HG02973 (cell line): Measurements from ENCODE around the gene ZNF687.

Source experiments
- ATAC-seq: cut with Tn5 transposase; IDR thresholded peaks from one replicate; pipeline ENCODE4 v1.9.1; 2021; ENCODE audit warnings: moderate library complexity; ENCODE audit not compliant: unreplicated experiment

The ZNF687 gene

GRCh38 chr1:151281225-151281968, 702 bp upstream of the ZNF687 start:
- peak; percentile 31 for ATAC-seq

- ATAC-seq = no peak
These were observed 1.0 kb downstream of the ZNF687 start for GRCh38 chr1:151282883-151283725.

- ATAC-seq = no peak
These were observed 2.0 kb downstream of the ZNF687 start for GRCh38 chr1:151284013-151284577.

GRCh38 chr1:151286619-151287340, 4.7 kb downstream of the ZNF687 start:
- ATAC-seq = no peak

- ATAC-seq = no peak
These were observed 5.2 kb downstream of the ZNF687 start for GRCh38 chr1:151287341-151287699.

GRCh38 chr1:151287767-151288500, 5.8 kb downstream of the ZNF687 start:
- ATAC-seq = no peak

- no peak for ATAC-seq
These were observed 6.4 kb downstream of the ZNF687 start for GRCh38 chr1:151288502-151288901.

- ATAC-seq = no peak
These were observed 7.2 kb downstream of the ZNF687 start for GRCh38 chr1:151289080-151289935.

GRCh38 chr1:151289991-151290708, 8.1 kb downstream of the ZNF687 start:
- no peak for ATAC-seq

- ATAC-seq = no peak
These were observed 8.7 kb downstream of the ZNF687 start for GRCh38 chr1:151290709-151291303.

GRCh38 chr1:151292207-151293030, 10.3 kb downstream of the ZNF687 start:
- ATAC-seq = no peak

- no peak for ATAC-seq
These were observed 11.0 kb downstream of the ZNF687 start for GRCh38 chr1:151293093-151293492.

- ATAC-seq = no peak
These were observed 12.8 kb downstream of the ZNF687 start for GRCh38 chr1:151294742-151295462.

GRCh38 chr1:151309811-151310323, 27.8 kb downstream of the ZNF687 start:
- ATAC-seq = no peak

- no peak for ATAC-seq
These were observed 28.9 kb downstream of the ZNF687 start for GRCh38 chr1:151311011-151311410.

- no peak for ATAC-seq
These were observed 29.7 kb downstream of the ZNF687 start for GRCh38 chr1:151311589-151312331.
